HG03442 (cell line): ENCODE measurements around the gene AKAP3.
A peak's percentile ranks its signal among the peaks of the same experiment; 100 is the strongest.

Experiments used
- ATAC-seq: cut with Tn5 transposase; IDR thresholded peaks from one replicate; pipeline ENCODE4 v1.9.1; 2021; ENCODE audit warnings: mild to moderate bottlenecking, moderate library complexity; ENCODE audit not compliant: unreplicated experiment

AKAP3 gene

GRCh38 chr12:4648501-4649357 is at the start of gene AKAP3, which contains the start of gene NDUFA9:
Gene AKAP3 (minus strand): TSS chr12:4649051. CDS start chr12:4638196, 10,855 bp downstream.
Gene NDUFA9 (plus strand): TSS chr12:4649114. CDS start chr12:4649127, 13 bp downstream.
- peak; percentile 81 for ATAC-seq

- ATAC-seq = no peak
These were observed 41.9 kb upstream of the AKAP3 start for GRCh38 chr12:4690760-4691159.

GRCh38 chr12:4685317-4685716 is 36.5 kb upstream of the AKAP3 start:
- ATAC-seq = no peak

- no peak for ATAC-seq
These were observed 32.9 kb upstream of the AKAP3 start for GRCh38 chr12:4681732-4682131.

GRCh38 chr12:4679711-4680110 is 30.9 kb upstream of the AKAP3 start:
- ATAC-seq = no peak

- no peak for ATAC-seq
These were observed 16.4 kb upstream of the AKAP3 start for GRCh38 chr12:4665236-4665635.

GRCh38 chr12:4663971-4664505 is 15.2 kb upstream of the AKAP3 start:
- no peak for ATAC-seq

GRCh38 chr12:4653691-4654090 is 4.8 kb upstream of the AKAP3 start:
- no peak for ATAC-seq

GRCh38 chr12:4653257-4653656 is 4.4 kb upstream of the AKAP3 start:
- no peak for ATAC-seq

- no peak for ATAC-seq
These were observed 459 bp upstream of the AKAP3 start for GRCh38 chr12:4649358-4649661.

- ATAC-seq = no peak
These were observed 749 bp downstream of the AKAP3 start for GRCh38 chr12:4648104-4648500.

- no peak for ATAC-seq
These were observed 3.8 kb downstream of the AKAP3 start for GRCh38 chr12:4645023-4645422.

GRCh38 chr12:4643747-4644146 is 5.1 kb downstream of the AKAP3 start:
- no peak for ATAC-seq

GRCh38 chr12:4630262-4630661 is 18.6 kb downstream of the AKAP3 start:
- ATAC-seq = no peak

- ATAC-seq = no peak
These were observed 20.4 kb downstream of the AKAP3 start for GRCh38 chr12:4628406-4628805.

GRCh38 chr12:4626543-4626942 is 22.3 kb downstream of the AKAP3 start:
- no peak for ATAC-seq

- ATAC-seq = no peak
These were observed 27.3 kb downstream of the AKAP3 start for GRCh38 chr12:4621511-4621910.

GRCh38 chr12:4615667-4616066 is 33.2 kb downstream of the AKAP3 start:
- ATAC-seq = no peak

- no peak for ATAC-seq
These were observed 38.4 kb downstream of the AKAP3 start for GRCh38 chr12:4610481-4610880.

- ATAC-seq = no peak
These were observed 39.8 kb downstream of the AKAP3 start for GRCh38 chr12:4609071-4609470.

GRCh38 chr12:4607056-4607455 is 41.8 kb downstream of the AKAP3 start:
- ATAC-seq = no peak

GRCh38 chr12:4604684-4605193 is 44.1 kb downstream of the AKAP3 start:
- peak; percentile 94 for ATAC-seq
